ENCODE measurements around the gene DHFR2. TPM values are rescaled to one million over a fixed set of nuclear protein-coding genes. Genes with fewer than 3 reads are reported as not detected.
A peak's percentile ranks its signal among the peaks of the same experiment; 100 is the strongest.
"Not testable (repeated sequence)": the region's sequence is repeated elsewhere in the genome, so short reads cannot be mapped to it uniquely, and the experiment has no call there.

The DHFR2 gene
- total RNA-seq: 1 to 10 TPM; 5.4 to 9.1 (median 6.2) TPM
- long read RNA-seq, donor 1, full-length matches to known transcripts: 2 of 2 reads
- long read RNA-seq, donor 1, partial matches to known transcripts: 0 of 2 reads
- long read RNA-seq, donor 1, other reads (novel, unspliced or antisense): 0 of 2 reads
- long read RNA-seq, donor 2: 0 reads

DNA sequence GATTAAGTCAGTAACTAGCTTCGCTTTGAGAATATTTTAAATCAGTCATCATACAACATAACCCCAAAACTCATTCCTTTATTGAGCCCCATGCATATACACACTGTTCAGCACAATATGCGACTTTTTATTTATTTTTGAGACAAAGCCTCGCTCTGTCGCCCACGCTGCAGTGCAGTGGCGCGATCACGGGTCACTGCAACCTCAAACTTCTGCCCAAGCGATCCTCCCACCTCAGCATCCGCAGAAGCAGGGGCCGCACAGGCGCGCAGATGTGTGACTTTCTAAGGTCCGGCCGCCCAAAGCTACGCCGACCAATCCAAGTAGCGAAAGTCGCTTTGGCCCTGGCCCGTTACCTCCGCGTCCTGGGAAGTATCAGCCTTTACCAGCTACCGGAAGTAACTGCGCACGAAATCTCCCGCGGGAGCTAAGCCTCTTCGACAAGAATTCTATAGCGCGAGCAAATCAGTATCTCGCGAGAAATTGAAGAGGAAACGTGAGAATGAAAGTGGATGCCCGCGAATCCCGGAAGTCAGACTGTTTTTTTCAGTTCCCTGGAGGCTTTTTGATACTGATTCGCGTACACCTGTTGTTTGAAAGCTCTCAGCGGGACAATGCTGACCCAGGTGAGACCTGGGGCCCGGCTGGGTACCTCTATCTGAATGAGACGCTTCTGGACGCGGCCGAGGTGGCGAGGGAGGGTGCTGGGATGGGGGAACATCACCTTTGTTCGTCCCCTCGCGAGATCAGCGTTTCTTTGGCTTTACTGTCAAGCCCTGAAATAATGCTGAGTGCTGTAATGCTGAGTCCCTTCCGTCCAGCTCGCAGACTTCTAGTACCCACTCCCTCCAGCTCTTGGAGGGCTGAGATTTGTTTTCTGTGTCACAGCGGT is at the start of gene DHFR2, which contains the start of gene NSUN3:
Gene DHFR2 (minus strand): TSS at position 404 of the 892 bp plus-strand sequence. CDS start 1,405 bp downstream, outside the sequence.
Gene NSUN3 (plus strand): TSS at position 549 of the 892 bp plus-strand sequence. CDS start 66 bp downstream, at position 615.
- ATAC-seq: peak; percentile 94
- peak within 1 kb of the TSS; percentile 64 for H3K4me3 ChIP-seq
- no peaks in the 10 kb centered on the region for H3K9me3 ChIP-seq
- intact Hi-C loops (cut with DNase I, micrococcal nuclease): loop anchor here in 1 of 2 donors (5.0 to 10.0 kb wide), 2 partner anchors 35 to 58 kb away; partner anchors contain the start of gene STX19
- TF ChIP-seq, protein P1, sequence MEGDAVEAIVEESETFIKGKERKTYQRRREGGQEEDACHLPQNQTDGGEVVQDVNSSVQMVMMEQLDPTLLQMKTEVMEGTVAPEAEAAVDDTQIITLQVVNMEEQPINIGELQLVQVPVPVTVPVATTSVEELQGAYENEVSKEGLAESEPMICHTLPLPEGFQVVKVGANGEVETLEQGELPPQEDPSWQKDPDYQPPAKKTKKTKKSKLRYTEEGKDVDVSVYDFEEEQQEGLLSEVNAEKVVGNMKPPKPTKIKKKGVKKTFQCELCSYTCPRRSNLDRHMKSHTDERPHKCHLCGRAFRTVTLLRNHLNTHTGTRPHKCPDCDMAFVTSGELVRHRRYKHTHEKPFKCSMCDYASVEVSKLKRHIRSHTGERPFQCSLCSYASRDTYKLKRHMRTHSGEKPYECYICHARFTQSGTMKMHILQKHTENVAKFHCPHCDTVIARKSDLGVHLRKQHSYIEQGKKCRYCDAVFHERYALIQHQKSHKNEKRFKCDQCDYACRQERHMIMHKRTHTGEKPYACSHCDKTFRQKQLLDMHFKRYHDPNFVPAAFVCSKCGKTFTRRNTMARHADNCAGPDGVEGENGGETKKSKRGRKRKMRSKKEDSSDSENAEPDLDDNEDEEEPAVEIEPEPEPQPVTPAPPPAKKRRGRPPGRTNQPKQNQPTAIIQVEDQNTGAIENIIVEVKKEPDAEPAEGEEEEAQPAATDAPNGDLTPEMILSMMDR (IDR thresholded peaks at IDR 0.05): no peak
- DNase-seq: peak; percentile 89 to 94 (median 94)
- H3K4me1 ChIP-seq (ENCODE audit: low read depth): peaks cover 28% of the 10 kb centered on the region
- no peaks in the 10 kb centered on the region for H3K36me3 ChIP-seq (ENCODE audit: low read depth)

DNA sequence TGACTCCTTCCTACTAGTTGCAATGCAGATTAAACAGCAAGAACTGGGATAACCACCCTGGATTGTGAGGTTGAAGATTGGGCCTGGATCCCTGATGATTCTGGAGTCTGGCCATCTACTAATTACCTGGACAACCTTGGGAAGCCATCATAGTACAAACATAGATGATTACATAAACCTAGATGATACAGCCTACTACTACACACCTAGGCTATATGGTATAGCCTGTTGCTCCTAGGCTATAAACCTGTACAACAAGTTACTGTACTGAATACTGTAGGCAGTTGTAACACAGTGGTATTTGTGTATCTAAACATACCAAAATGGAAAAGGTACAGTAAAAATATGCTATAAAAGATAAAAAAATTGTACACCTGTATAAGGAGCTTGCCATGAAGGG is 48.1 kb upstream of the DHFR2 start:
- intact Hi-C loops (cut with DNase I, micrococcal nuclease): no loop called here

DNA sequence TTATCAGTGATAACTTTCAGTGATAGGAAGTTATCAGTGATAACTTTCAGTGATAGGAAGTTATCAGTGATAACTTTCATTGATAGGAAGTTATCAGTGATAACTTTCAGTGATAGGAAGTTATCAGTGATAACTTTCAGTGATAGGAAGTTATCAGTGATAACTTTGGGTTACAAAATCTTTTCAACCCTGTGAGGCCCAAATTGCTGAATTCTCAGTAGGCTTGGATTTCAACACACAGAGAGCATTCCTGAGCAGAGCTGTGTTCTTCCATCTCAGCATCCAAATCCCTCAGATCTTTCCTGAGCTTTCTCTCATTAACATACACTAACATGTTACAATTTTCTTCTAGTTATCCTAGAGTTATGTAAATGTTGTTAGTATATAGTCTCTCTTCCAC is 47.5 kb upstream of the DHFR2 start:
- intact Hi-C loops (cut with DNase I, micrococcal nuclease); H3K4me1 ChIP-seq (ENCODE audit: low read depth); DNase-seq; H3K4me3 ChIP-seq; H3K36me3 ChIP-seq (ENCODE audit: low read depth); H3K9me3 ChIP-seq; ATAC-seq: not testable (repeated sequence)

More for the DNA sequence above, 48.1 kb upstream of the DHFR2 start:
- DNase-seq (no peak), ATAC-seq (peak; percentile 26)
- H3K9me3 ChIP-seq: no peaks in the 10 kb centered on the region
- no peak overlapping the region for H3K4me3 ChIP-seq
- no peaks in the 10 kb centered on the region for H3K4me1 ChIP-seq (ENCODE audit: low read depth)
- TF ChIP-seq, protein P1 (IDR thresholded peaks at IDR 0.05): no peak
- no peaks in the 10 kb centered on the region for H3K36me3 ChIP-seq (ENCODE audit: low read depth)

DNA sequence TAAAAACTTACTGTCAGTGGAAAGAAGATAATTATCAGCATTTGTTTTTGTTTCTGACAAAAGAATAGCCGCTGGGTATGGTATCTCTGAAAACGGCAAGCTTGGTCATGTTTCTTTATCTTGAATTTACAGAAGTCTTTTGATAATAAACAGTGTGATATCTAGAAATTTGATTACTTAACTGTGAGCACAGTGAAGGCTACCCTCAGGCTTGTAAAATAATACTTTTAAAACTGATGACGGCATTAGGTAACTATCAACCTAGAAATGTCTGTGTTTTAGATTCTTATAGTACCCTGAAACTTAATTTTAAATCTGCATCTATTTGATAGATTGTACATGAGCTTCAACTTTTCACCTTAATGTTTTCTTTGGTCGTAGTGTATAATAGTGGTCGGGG is 43.6 kb upstream of the DHFR2 start:
- TF ChIP-seq, protein P1 (IDR thresholded peaks at IDR 0.05): no peak
- no peak for DNase-seq
- no peaks in the 10 kb centered on the region for H3K36me3 ChIP-seq (ENCODE audit: low read depth)
- no peak overlapping the region for H3K4me3 ChIP-seq
- no peaks in the 10 kb centered on the region for H3K4me1 ChIP-seq (ENCODE audit: low read depth)
- no peak for ATAC-seq
- intact Hi-C loops (cut with DNase I, micrococcal nuclease): no loop called here
- no peaks in the 10 kb centered on the region for H3K9me3 ChIP-seq

DNA sequence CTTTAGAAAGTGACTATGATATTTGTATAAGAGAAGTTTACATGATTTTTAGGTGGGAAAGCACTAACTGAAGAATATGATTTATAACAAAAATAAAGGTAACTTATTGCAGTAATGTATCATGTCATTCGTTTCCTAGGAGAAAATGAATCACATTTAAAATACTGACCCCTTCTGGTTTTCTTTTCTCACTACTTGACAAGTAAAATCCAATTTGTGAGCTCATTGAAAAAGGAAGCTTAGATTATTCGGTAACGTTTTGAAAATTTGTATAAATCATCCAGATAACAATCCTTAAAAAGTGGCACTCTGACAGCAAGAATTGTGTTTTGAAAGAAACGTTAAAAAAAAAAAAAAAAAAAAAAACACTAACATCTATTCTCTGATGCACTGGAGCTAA is 39.1 kb upstream of the DHFR2 start:
- no peaks in the 10 kb centered on the region for H3K4me1 ChIP-seq (ENCODE audit: low read depth)
- ATAC-seq (no peak), DNase-seq (no peak)
- H3K36me3 ChIP-seq (ENCODE audit: low read depth): no peaks in the 10 kb centered on the region
- TF ChIP-seq, protein P1 (IDR thresholded peaks at IDR 0.05): no peak
- intact Hi-C loops (cut with DNase I, micrococcal nuclease): no loop called here
- H3K4me3 ChIP-seq: no peak overlapping the region
- H3K9me3 ChIP-seq: no peaks in the 10 kb centered on the region

DNA sequence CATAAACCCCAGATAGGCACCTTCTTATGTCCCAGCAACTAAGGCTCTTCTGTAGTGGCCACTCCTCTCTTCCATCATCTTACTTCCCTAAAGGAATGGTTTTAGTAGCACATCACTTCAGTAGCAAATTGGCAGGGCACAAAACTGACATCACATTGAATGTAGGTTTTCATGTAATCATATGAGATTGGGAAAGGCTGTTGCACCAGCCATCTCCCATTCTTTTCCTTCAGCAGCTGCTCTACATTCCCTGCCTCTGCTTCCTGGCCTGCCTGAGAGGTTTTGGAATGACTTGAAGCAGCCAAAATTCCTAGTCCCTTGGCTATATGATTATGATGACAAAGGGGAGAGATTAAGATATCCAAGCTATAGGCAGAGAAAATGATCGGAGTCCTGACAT is 36.6 kb upstream of the DHFR2 start:
- ATAC-seq: no peak
- DNase-seq: no peak
- peaks cover 6% of the 10 kb centered on the region for H3K36me3 ChIP-seq (ENCODE audit: low read depth)
- no peaks in the 10 kb centered on the region for H3K9me3 ChIP-seq
- no peak overlapping the region for H3K4me3 ChIP-seq
- H3K4me1 ChIP-seq (ENCODE audit: low read depth): no peaks in the 10 kb centered on the region
- TF ChIP-seq, protein P1 (IDR thresholded peaks at IDR 0.05): no peak
- intact Hi-C loops (cut with DNase I, micrococcal nuclease): no loop called here
